ENCODE measurements around the gene PIAS3. TPM values are rescaled to one million over a fixed set of nuclear protein-coding genes. Genes with fewer than 3 reads are reported as not detected.

The PIAS3 gene
- total and polyA plus RNA-seq, 10 of the 15 experiments (the other 5 are each of a cell fraction or from before 2014, with no cell fraction given) = 0.85 to 14.9 (median 10.6) TPM

DNA sequence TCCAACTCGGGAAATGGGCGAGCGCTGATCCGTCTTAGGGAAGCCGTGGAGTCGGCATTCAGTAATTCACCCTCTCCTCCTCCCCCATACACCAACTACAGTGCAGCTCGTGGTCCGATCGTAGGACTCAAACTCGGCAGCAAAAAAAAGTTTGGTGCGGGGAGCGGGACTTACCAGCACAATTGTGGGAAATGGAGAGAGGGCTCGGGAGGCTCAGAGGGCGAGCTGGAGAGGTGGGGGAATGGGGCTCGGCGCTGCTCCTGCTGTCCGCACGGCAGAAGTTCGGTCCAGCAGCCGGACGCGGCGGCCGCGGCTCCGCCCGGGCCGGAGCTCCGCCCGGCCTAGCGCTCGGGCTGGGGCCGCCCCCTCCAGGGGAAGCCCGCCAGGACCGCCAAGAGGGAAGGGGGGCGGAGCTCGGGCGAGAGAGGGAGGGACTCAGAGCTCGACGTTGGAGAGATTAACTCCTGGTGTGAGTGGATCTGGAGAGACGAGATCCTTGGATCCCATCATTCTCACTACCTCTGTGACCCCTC lies 676 bp upstream of the PIAS3 start:
- H3K27me3 ChIP-seq (replicated peaks in 1 of 2; ENCODE audit: control insufficient read depth in 2 of 2, insufficient read depth in 2 of 2, low read length in 1 of 2) = no peaks in the 10 kb centered on the region
- no TSS peak for BruUV-seq (replicated peaks)
- ChIA-PET CTCF (interaction anchor here (0.6 to 8.0 kb wide), 18 partner anchors 13 to 173 kb away, joined by 3 to 172 read pairs (median 6); partner anchors contain the start of genes ANKRD34A, ITGA10, NUDT17 and POLR3C), SMC1A (ENCODE audit: uncharacterized antibody, unreplicated experiment) (interaction anchor here (0.9 to 4.7 kb wide), 13 partner anchors 9 to 148 kb away, joined by 3 to 54 read pairs (median 7); partner anchors contain the start of genes ANKRD34A, LIX1L, NUDT17 and POLR3C), POLR2A (interaction anchor here (1.0 to 4.4 kb wide), 19 partner anchors 10 to 178 kb away, joined by 3 to 25 read pairs (median 8); partner anchors contain the start of genes ANKRD34A, ANKRD35, LIX1L and NUDT17), RAD21 (ENCODE audit: unreplicated experiment) (interaction anchor here (0.6 to 4.7 kb wide), 19 partner anchors 13 to 184 kb away, joined by 3 to 69 read pairs (median 4); partner anchors contain the start of genes ANKRD34A, HJV, LIX1L and NUDT17)
- ATAC-seq (peak; percentile 88), FAIRE-seq (peak; percentile 86), DNase-seq (ENCODE audit: low read depth, low spot score) (peak; percentile 23)
- no peaks in the 10 kb centered on the region for H4K20me1 ChIP-seq (ENCODE audit: control insufficient read depth, insufficient read depth)
- WGBS (ENCODE audit: insufficient coverage, insufficient replicate concordance, low lambda C conversion rate, missing lambda C conversion rate) = under 1% methylated on average over 41 of the region's 41 CpGs
- peak overlapping the region; percentile 82 for H3K4me3 ChIP-seq
- peaks cover 0 to 4% of the 10 kb centered on the region in 2 experiments; a peak in 3 of 4 replicates for H3K36me3 ChIP-seq (ENCODE audit: control insufficient read depth in 2 of 2, insufficient read depth in 2 of 2, low read length in 1 of 2)
- peak overlapping the region; percentile 85 for H3K4me2 ChIP-seq (ENCODE audit: control insufficient read depth, insufficient read depth)
- in situ Hi-C loops (cut with MboI) (loop anchor here (5.0 kb wide), 1 partner anchor 58 kb away; the partner anchor contains the start of gene PEX11B), intact Hi-C loops (cut with micrococcal nuclease; ENCODE audit: unreplicated experiment) (loop anchor here (1.0 kb wide), 1 partner anchor 59 kb away; the partner anchor contains the start of gene PEX11B)
- H3K4me1 ChIP-seq (ENCODE audit: control insufficient read depth, insufficient read depth, low read length) = no peaks in the 10 kb centered on the region
- no peaks in the 10 kb centered on the region for H3K79me2 ChIP-seq (ENCODE audit: control insufficient read depth, insufficient read depth, low read length)
- TF ChIP-seq BACH1 (IDR thresholded peaks at IDR 0.05; ENCODE audit: borderline replicate concordance) (0 out of 2 replicates have a peak, but pooled peaks have one; percentile 41), NBN (IDR thresholded peaks at IDR 0.05) (no peak), NKRF (conservative IDR thresholded peaks at IDR 0.05) (peak; percentile 67; the same call in 1 of the 2 replicates), BHLHE40 (IDR thresholded peaks at IDR 0.05; ENCODE audit: borderline replicate concordance in 1 of 2, low read depth in 2 of 2, low read length in 1 of 2) (peak in 1 of 2 experiments; percentile 23; a peak in 1 of 4 replicates), SMARCA5 (IDR thresholded peaks at IDR 0.05) (0 out of 2 replicates have a peak, but pooled peaks have one; percentile 24), IKZF1 (conservative IDR thresholded peaks at IDR 0.05) (peak; percentile 68), RELB (IDR thresholded peaks at IDR 0.05; ENCODE audit: low read depth) (no peak), NR2F1 (conservative IDR thresholded peaks at IDR 0.05) (peak; percentile 26; the same call in 1 of the 2 replicates), MTA2 (IDR thresholded peaks at IDR 0.05; ENCODE audit: low read depth) (peak; percentile 37; the same call in 1 of the 2 replicates), POLR2A (IDR thresholded peaks at IDR 0.05; ENCODE audit: low read depth, low read length) (peak; percentile 67), LARP7 (IDR thresholded peaks at IDR 0.05) (peak; percentile 64; the same call in 1 of the 2 replicates), GATAD2B (conservative IDR thresholded peaks at IDR 0.05; ENCODE audit: low read depth) (peak; percentile 50; the same call in 1 of the 2 replicates), DPF2 (IDR thresholded peaks at IDR 0.05) (peak; percentile 68; the same call in 1 of the 2 replicates), NR2C1 (IDR thresholded peaks at IDR 0.05) (no peak), POLR2AphosphoS5 (IDR thresholded peaks at IDR 0.05; ENCODE audit: low read length) (peak; percentile 37; the same call in 1 of the 2 replicates), YY1 (IDR thresholded peaks at IDR 0.05; ENCODE audit: low read depth, low read length) (peak; percentile 32; the same call in 1 of the 2 replicates)
- TF ChIP-seq, protein P1, sequence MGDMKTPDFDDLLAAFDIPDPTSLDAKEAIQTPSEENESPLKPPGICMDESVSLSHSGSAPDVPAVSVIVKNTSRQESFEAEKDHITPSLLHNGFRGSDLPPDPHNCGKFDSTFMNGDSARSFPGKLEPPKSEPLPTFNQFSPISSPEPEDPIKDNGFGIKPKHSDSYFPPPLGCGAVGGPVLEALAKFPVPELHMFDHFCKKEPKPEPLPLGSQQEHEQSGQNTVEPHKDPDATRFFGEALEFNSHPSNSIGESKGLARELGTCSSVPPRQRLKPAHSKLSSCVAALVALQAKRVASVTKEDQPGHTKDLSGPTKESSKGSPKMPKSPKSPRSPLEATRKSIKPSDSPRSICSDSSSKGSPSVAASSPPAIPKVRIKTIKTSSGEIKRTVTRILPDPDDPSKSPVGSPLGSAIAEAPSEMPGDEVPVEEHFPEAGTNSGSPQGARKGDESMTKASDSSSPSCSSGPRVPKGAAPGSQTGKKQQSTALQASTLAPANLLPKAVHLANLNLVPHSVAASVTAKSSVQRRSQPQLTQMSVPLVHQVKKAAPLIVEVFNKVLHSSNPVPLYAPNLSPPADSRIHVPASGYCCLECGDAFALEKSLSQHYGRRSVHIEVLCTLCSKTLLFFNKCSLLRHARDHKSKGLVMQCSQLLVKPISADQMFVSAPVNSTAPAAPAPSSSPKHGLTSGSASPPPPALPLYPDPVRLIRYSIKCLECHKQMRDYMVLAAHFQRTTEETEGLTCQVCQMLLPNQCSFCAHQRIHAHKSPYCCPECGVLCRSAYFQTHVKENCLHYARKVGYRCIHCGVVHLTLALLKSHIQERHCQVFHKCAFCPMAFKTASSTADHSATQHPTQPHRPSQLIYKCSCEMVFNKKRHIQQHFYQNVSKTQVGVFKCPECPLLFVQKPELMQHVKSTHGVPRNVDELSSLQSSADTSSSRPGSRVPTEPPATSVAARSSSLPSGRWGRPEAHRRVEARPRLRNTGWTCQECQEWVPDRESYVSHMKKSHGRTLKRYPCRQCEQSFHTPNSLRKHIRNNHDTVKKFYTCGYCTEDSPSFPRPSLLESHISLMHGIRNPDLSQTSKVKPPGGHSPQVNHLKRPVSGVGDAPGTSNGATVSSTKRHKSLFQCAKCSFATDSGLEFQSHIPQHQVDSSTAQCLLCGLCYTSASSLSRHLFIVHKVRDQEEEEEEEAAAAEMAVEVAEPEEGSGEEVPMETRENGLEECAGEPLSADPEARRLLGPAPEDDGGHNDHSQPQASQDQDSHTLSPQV (IDR thresholded peaks at IDR 0.05) = no peak
- peak overlapping the region; percentile 68 for H3K9ac ChIP-seq (ENCODE audit: control insufficient read depth, insufficient read depth, low read length)
- peak overlapping the region; percentile 67 for H3K27ac ChIP-seq (ENCODE audit: control insufficient read depth, insufficient read depth)
- peak overlapping the region; percentile 81 for H2AFZ ChIP-seq (ENCODE audit: control insufficient read depth, low read depth, low read length)
- no peaks in the 10 kb centered on the region for H3K9me3 ChIP-seq (replicated peaks; ENCODE audit: control insufficient read depth, insufficient read depth, low read length)
